C4-2B (cell line): Measurements from ENCODE around the gene TANGO6.

Source experiments
- H3K27ac ChIP-seq: fragments of 450-650 bp; 2 replicates; pipeline ENCODE4 v1.5.1; 2017
- ZFX ChIP-seq: fragments of 450-650 bp; IDR thresholded peaks from 2 replicates; pipeline ENCODE4 v1.6.1; 2017
- TF ChIP-seq, protein P1 (sequence below): fragments of 450-650 bp; conservative IDR thresholded peaks from 2 replicates; pipeline ENCODE4 v1.5.1; 2017; ENCODE audit warnings: mild to moderate bottlenecking

TANGO6 gene

DNA sequence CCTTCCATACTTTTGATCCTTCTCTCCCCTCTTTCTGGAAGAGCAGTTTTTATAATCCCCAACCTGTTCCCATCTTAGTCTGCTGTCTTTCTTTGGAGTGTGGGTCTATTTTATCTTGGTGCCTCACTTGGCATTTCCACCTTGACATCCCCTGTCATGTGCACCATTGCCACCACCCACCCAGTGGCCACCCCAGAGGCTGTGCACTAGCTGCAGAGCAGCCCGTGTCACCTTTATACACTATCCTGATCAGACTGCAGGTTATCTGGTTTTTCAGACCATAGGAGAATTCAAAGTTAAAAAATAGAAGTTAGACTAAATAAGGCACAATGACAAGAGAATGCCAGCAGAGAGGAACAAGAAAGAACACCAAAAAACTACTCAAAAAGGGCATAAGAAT lies 43.8 kb downstream of the TANGO6 start:
- no peak overlapping the region for H3K27ac ChIP-seq
- TF ChIP-seq, protein P1, sequence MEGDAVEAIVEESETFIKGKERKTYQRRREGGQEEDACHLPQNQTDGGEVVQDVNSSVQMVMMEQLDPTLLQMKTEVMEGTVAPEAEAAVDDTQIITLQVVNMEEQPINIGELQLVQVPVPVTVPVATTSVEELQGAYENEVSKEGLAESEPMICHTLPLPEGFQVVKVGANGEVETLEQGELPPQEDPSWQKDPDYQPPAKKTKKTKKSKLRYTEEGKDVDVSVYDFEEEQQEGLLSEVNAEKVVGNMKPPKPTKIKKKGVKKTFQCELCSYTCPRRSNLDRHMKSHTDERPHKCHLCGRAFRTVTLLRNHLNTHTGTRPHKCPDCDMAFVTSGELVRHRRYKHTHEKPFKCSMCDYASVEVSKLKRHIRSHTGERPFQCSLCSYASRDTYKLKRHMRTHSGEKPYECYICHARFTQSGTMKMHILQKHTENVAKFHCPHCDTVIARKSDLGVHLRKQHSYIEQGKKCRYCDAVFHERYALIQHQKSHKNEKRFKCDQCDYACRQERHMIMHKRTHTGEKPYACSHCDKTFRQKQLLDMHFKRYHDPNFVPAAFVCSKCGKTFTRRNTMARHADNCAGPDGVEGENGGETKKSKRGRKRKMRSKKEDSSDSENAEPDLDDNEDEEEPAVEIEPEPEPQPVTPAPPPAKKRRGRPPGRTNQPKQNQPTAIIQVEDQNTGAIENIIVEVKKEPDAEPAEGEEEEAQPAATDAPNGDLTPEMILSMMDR: no peak
- TF ChIP-seq ZFX: no peak

DNA sequence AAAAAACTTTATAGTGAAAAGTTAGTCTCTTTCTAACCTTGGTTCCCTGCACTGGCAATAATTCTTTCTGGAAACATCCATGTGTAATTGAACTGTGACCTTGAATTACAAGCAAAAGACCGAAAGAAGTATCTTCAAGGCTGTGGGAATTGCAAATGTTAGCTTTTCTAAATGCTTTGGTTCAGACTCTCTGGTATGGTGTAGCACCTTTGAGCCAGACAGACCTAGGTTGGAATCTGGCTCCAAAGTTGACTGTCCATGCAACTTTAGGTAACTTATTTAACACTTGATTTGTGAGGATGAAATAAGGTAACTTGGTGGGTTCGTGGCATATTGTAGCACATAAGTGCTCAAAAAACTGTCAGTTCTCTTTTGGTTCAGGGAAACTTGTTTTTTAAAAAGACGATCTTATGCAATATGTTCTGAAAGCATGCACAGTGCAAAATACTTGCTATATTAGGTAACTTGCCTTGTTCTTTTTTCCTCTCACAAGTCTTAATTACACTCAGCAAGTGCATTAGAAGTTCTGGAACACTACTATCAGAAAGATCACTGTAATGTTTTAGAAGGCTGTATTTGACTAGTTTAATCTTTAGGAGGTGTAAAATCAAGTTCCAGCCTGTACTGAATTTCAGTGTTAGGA lies 46.3 kb downstream of the TANGO6 start:
- no peak overlapping the region for H3K27ac ChIP-seq
- no peak for TF ChIP-seq ZFX
- TF ChIP-seq, protein P1: no peak

DNA sequence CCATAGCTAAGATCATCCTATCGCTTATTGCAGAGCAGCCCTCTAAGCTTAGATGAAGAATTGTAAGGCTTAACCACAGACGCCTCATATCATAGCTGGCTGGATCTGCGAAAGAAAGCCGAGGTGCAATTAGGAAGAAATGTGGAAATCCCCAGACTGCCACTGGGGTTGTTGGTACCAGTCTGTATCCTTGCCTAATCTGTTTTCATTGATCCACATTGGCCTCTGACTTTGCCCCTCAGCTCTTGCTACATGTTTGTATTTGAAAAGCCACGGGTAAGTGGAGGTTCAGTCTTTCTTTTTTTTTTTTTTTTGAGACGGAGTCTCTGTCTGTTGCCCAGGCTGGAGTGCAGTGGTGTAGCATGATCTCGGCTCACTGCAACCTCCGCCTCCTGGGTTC lies 48.9 kb downstream of the TANGO6 start:
- no peak overlapping the region for H3K27ac ChIP-seq
- TF ChIP-seq, protein P1: no peak
- TF ChIP-seq ZFX: no peak

DNA sequence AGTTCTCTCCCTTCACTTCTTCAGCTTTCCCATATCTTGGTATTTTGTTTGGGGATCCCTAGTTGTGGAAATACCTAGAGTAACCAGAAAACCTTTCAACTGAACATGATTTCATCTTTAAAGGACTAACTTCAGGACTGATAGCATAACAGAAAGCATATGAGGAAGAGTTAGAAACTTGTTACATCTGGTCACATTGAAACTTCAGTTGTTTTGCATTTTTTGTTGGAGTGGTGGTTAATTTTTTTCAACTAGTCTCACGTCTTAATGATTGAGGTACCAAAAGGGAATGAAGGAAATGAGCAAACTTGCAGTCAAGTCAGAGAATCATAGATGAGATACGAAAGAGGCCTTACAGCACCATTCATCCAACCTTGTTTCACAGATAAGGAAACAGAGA lies 49.6 kb downstream of the TANGO6 start:
- H3K27ac ChIP-seq: no peak overlapping the region
- TF ChIP-seq, protein P1: no peak
- no peak for TF ChIP-seq ZFX

DNA sequence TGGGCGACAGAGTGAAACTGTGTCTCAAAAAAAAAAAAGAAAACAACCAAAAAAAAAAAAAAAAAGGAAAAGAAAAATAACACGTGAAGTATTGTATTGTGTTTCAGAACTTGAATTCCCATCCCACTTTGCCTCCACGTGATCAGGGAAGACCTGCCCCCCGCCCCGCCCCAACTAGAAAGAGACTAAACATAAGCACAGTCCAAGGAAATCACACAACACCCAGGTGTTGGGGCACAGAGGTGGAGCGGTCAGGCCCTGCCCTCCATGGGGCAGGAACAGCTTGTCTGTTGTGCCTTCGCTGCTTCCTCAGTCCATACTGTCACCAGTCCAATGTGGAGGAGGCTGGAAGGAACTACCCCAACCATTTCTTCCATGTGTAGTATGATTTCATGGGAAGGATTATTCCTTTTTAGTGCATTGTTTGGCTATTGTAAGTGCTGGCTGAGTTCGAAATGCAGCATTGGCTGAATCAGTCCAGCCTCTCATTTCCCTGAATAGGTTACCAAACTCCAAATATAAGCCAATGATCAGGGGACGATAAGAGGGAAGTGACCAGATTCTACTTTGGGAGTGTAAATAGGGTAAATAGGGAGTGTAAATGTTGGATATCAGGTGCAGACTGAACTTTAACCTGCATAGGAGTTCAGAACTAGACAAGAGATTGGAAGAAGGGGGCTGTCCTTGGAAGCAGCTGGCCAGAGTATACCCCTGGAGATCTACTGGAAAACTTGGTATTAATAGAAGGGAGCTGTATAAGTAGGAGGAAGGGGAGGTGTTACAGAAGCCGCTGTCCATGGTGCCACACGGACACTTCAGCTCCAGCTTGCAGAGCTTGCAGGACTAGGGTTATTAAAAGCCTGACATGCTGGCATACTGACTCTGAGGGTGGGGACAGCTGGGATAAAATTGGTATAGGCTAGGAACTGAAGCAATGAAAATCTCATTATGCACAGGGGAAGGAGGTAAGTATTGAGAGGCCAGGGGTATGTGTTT lies 50.7 kb downstream of the TANGO6 start:
- no peak for TF ChIP-seq ZFX
- TF ChIP-seq, protein P1: no peak
- H3K27ac ChIP-seq: no peak overlapping the region

DNA sequence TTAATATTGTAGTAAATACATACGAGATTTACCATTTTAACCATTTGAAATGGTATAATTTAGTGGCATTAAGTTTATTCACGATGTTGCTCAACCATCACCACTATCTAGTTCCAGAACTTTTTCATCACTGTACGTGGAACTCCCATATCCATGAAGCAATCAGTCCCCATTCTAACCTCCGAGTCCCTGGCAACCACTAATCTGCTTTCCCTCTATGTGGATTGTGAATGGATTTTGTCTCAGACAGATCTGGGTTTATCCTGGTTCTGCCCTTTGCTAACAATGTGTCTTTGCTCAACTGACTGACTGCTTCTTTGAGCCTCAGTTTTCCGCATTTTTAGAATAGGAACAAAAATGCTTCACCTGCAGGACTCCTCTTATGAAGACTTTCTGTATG lies 51.4 kb downstream of the TANGO6 start:
- no peak overlapping the region for H3K27ac ChIP-seq
- TF ChIP-seq, protein P1: no peak
- no peak for TF ChIP-seq ZFX

DNA sequence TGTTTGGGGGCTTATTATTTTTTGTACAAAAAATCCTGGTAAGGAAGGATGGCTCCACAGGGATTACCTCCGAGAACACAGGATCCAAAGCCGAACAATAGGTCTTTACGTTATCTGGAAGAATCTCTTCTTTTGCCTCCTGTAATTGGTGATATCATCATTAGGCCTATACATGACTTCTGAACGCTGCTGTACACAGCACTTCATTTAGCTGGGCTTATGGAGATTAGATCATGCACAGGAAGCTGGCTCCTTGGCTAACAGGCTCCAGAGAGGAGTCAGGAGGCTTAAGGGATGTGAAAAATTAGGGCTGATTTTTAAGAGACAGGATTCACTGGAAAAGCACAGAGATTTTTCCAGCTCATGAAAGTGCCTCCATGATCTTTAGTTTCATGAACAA lies 54.7 kb downstream of the TANGO6 start:
- H3K27ac ChIP-seq: no peak overlapping the region
- no peak for TF ChIP-seq ZFX
- TF ChIP-seq, protein P1: no peak
